HG03139 (cell line): ENCODE data around the gene CUX1.

Source experiments
- ATAC-seq: cut with Tn5 transposase; IDR thresholded peaks from one replicate; pipeline ENCODE4 v1.9.1; 2021; ENCODE audit not compliant: unreplicated experiment

Gene CUX1

GRCh38 chr7:102254521-102254920, 437.1 kb downstream of the CUX1 start:
- no peak for ATAC-seq

- no peak for ATAC-seq
Measured at GRCh38 chr7:102255501-102255900, 438.1 kb downstream of the CUX1 start.

GRCh38 chr7:102255916-102256315, 438.5 kb downstream of the CUX1 start:
- ATAC-seq, result no peak

GRCh38 chr7:102258073-102258748, 440.8 kb downstream of the CUX1 start:
- no peak for ATAC-seq

GRCh38 chr7:102258749-102259107, 441.3 kb downstream of the CUX1 start:
- ATAC-seq, result no peak

- no peak for ATAC-seq
Measured at GRCh38 chr7:102260856-102261255, 443.4 kb downstream of the CUX1 start.

- no peak for ATAC-seq
Measured at GRCh38 chr7:102261451-102261850, 444.0 kb downstream of the CUX1 start.

GRCh38 chr7:102262546-102262945, 445.1 kb downstream of the CUX1 start:
- no peak for ATAC-seq

GRCh38 chr7:102264367-102264891, 447.0 kb downstream of the CUX1 start:
- ATAC-seq, result no peak

- no peak for ATAC-seq
Measured at GRCh38 chr7:102266541-102266940, 449.1 kb downstream of the CUX1 start.

GRCh38 chr7:102268635-102269034, 451.2 kb downstream of the CUX1 start:
- no peak for ATAC-seq

- no peak for ATAC-seq
Measured at GRCh38 chr7:102270178-102270887, 452.9 kb downstream of the CUX1 start.

- no peak for ATAC-seq
Measured at GRCh38 chr7:102271158-102271798, 453.9 kb downstream of the CUX1 start.

GRCh38 chr7:102272075-102272916, 454.9 kb downstream of the CUX1 start:
- no peak for ATAC-seq

- no peak for ATAC-seq
Measured at GRCh38 chr7:102272917-102273748, 455.7 kb downstream of the CUX1 start.

- no peak for ATAC-seq
Measured at GRCh38 chr7:102273749-102274712, 456.6 kb downstream of the CUX1 start.

GRCh38 chr7:102275123-102275703, 457.8 kb downstream of the CUX1 start:
- ATAC-seq, result no peak

- ATAC-seq, result no peak
Measured at GRCh38 chr7:102277901-102278300, 460.5 kb downstream of the CUX1 start.
